Fibroblast of lung (primary cell): Measurements from ENCODE around the gene NEAT1.

Source experiments
- CTCF ChIP-seq, 2 donors: IDR thresholded peaks in 1 of 2; conservative IDR thresholded peaks in 1 of 2; 1 replicate in 1 of 2; 2 replicates in 1 of 2; pipeline ENCODE4 v1.5.1; 2011 to 2012; ENCODE audit warnings: low read length in 2 of 2, control low read depth in 1 of 2, inconsistent platforms in 1 of 2, low read depth in 1 of 2, mild to moderate bottlenecking in 1 of 2
- EZH2 ChIP-seq: IDR thresholded peaks from 2 replicates; pipeline ENCODE4 v1.5.1; 2012; ENCODE audit warnings: low read length, control low read depth, mild to moderate bottlenecking; ENCODE audit errors: missing control alignments

GRCh38 chr11:65489706-65490320, 67.2 kb downstream of the NEAT1 start:
- TF ChIP-seq CTCF (conservative IDR thresholded peaks at IDR 0.05 in 1 of 2, IDR thresholded peaks at IDR 0.05 in 1 of 2; ENCODE audit: low read depth in 1 of 2, low read length in 2 of 2) (no peak), EZH2 (no peak)
